GM23338 (cell line): ENCODE measurements around the gene TSC2. TPM values are rescaled to one million over a fixed set of nuclear protein-coding genes. Genes with fewer than 3 reads are reported as not detected.
A peak's percentile ranks its signal among the peaks of the same experiment; 100 is the strongest.

Experiments
- ATAC-seq: fragments of 200-7000 bp; cut with Tn5 transposase; 3 replicates; pipeline ENCODE4 v1.9.1; 2020
- DNase-seq: peaks from one replicate; pipeline ENCODE4 v3.0.0-alpha.2; 2015; ENCODE audit warnings: low spot score
- H2AFZ ChIP-seq: fragments of 200-600 bp; sonication (generic); 2 replicates; pipeline ENCODE4 v1.8.0; 2016; ENCODE audit warnings: antibody characterized with exemption, mild to moderate bottlenecking, moderate library complexity
- H3F3A ChIP-seq: fragments of 200-600 bp; sonication (generic); replicated peaks from 2 replicates; pipeline ENCODE4 v1.8.0; 2017; ENCODE audit warnings: antibody characterized with exemption, mixed run types, low read depth
- H3K27ac ChIP-seq: fragments of 200-600 bp; sonication (generic); 2 replicates; pipeline ENCODE4 v1.6.1; 2016; ENCODE audit warnings: low read depth
- H3K27me3 ChIP-seq: fragments of 200-600 bp; sonication (generic); 2 replicates; pipeline ENCODE4 v1.8.0; 2016; ENCODE audit warnings: mild to moderate bottlenecking, mixed run types, moderate library complexity; ENCODE audit not compliant: insufficient read depth
- H3K36me3 ChIP-seq: fragments of 200-600 bp; sonication (generic); 2 replicates; pipeline ENCODE4 v1.8.0; 2016; ENCODE audit warnings: mild to moderate bottlenecking; ENCODE audit not compliant: insufficient read depth
- H3K4me1 ChIP-seq: fragments of 200-600 bp; sonication (generic); 2 replicates; pipeline ENCODE4 v1.8.0; 2016; ENCODE audit warnings: mild to moderate bottlenecking, moderate library complexity; ENCODE audit not compliant: insufficient read depth
- H3K4me2 ChIP-seq: fragments of 200-600 bp; sonication (generic); 2 replicates; pipeline ENCODE4 v1.7.1; 2017; ENCODE audit warnings: mixed run types
- H3K4me3 ChIP-seq: fragments of 200-600 bp; sonication (generic); 2 replicates; pipeline ENCODE4 v1.6.1; 2016; ENCODE audit warnings: mixed run types
- H3K79me2 ChIP-seq: fragments of 200-600 bp; sonication (generic); replicated peaks from 2 replicates; pipeline ENCODE4 v1.8.0; 2017; ENCODE audit warnings: mild to moderate bottlenecking; ENCODE audit not compliant: insufficient read depth
- H3K9me2 ChIP-seq: fragments of 200-600 bp; sonication (generic); 2 replicates; pipeline ENCODE4 v1.8.0; 2017; ENCODE audit not compliant: insufficient read depth
- H4K20me1 ChIP-seq: fragments of 200-600 bp; sonication (generic); replicated peaks from 2 replicates; pipeline ENCODE4 v1.8.0; 2017; ENCODE audit warnings: mild to moderate bottlenecking; ENCODE audit not compliant: insufficient read depth
- H3K27ac Mint-ChIP-seq: 2 replicates; pipeline ENCODE4 v1.8.0; 2020; ENCODE audit warnings: inconsistent platforms, mild to moderate bottlenecking, moderate library complexity, mixed read lengths
- H3K27me3 Mint-ChIP-seq: 3 replicates; pipeline ENCODE4 v1.8.0; 2022; ENCODE audit warnings: low read depth, mild to moderate bottlenecking, moderate library complexity, mixed read lengths, inconsistent platforms; ENCODE audit not compliant: insufficient read depth, poor library complexity
- H3K36me3 Mint-ChIP-seq: 3 replicates; pipeline ENCODE4 v1.8.0; 2021; ENCODE audit warnings: low read depth, mild to moderate bottlenecking, inconsistent platforms, moderate library complexity, mixed read lengths
- H3K4me1 Mint-ChIP-seq: 3 replicates; pipeline ENCODE4 v1.8.0; 2020; ENCODE audit warnings: mild to moderate bottlenecking, inconsistent platforms, mixed read lengths
- H3K4me3 Mint-ChIP-seq: 3 replicates; pipeline ENCODE4 v1.8.0; 2021; ENCODE audit warnings: moderate library complexity, mild to moderate bottlenecking, inconsistent platforms, mixed read lengths
- H3K9me3 Mint-ChIP-seq: 3 replicates; pipeline ENCODE4 v1.8.0; 2020; ENCODE audit warnings: moderate library complexity, mild to moderate bottlenecking, inconsistent platforms, mixed read lengths
- CREB1 ChIP-seq: fragments of 250-450 bp; sonication (Bioruptor Pico); IDR thresholded peaks from 2 replicates; pipeline ENCODE4 v1.5.0; 2020; ENCODE audit warnings: low read depth, mild to moderate bottlenecking, moderate library complexity
- JUNB ChIP-seq: IDR thresholded peaks from one replicate; pipeline ENCODE4 v1.6.1; 2016; ENCODE audit warnings: antibody characterized with exemption; ENCODE audit not compliant: unreplicated experiment
- NANOG ChIP-seq: IDR thresholded peaks from 2 replicates; pipeline ENCODE4 v1.6.1; 2016; ENCODE audit warnings: antibody characterized with exemption, borderline replicate concordance
- POLR2AphosphoS5 ChIP-seq: IDR thresholded peaks from 2 replicates; pipeline ENCODE4 v1.6.1; 2016; ENCODE audit warnings: antibody characterized with exemption, low read depth
- STAT1 ChIP-seq: IDR thresholded peaks from one replicate; pipeline ENCODE4 v1.6.1; 2016; ENCODE audit warnings: antibody characterized with exemption; ENCODE audit not compliant: unreplicated experiment
- ZNF114 ChIP-seq: fragments of 250-450 bp; sonication (Bioruptor Pico); IDR thresholded peaks from 2 replicates; pipeline ENCODE4 v1.5.0; 2020; ENCODE audit warnings: mild to moderate bottlenecking, moderate library complexity
- ZNF331 ChIP-seq: fragments of 250-450 bp; sonication (Bioruptor Pico); IDR thresholded peaks from 2 replicates; pipeline ENCODE4 v1.5.0; 2020; ENCODE audit warnings: low read depth, mild to moderate bottlenecking, moderate library complexity
- polyA plus RNA-seq: library from polyadenylated mRNA; unstranded; fragments of >200 nt; fragmentation: Nextera tagmentation; extraction: Ambion mirVana; gene quantifications from 2 replicates; pipeline ENCODE4 v1.2.1, GENCODE V29; 2016
- total RNA-seq: library from RNA; depleted of rRNA; stranded (reverse); fragments of >200 nt; shearing (Covaris generic); gene quantifications from 2 replicates; pipeline ENCODE4 v1.2.3, GENCODE V29; 2014
- TF ChIP-seq, protein P1 (sequence below): fragments of 250-450 bp; sonication (Bioruptor Pico); IDR thresholded peaks from 2 replicates; pipeline ENCODE4 v1.5.0; 2020; ENCODE audit warnings: mild to moderate bottlenecking, moderate library complexity

TSC2 gene
- total and polyA plus RNA-seq, 2 experiments from 2014 or later = 40.5 to 93.0 TPM

- TF ChIP-seq, protein P1, sequence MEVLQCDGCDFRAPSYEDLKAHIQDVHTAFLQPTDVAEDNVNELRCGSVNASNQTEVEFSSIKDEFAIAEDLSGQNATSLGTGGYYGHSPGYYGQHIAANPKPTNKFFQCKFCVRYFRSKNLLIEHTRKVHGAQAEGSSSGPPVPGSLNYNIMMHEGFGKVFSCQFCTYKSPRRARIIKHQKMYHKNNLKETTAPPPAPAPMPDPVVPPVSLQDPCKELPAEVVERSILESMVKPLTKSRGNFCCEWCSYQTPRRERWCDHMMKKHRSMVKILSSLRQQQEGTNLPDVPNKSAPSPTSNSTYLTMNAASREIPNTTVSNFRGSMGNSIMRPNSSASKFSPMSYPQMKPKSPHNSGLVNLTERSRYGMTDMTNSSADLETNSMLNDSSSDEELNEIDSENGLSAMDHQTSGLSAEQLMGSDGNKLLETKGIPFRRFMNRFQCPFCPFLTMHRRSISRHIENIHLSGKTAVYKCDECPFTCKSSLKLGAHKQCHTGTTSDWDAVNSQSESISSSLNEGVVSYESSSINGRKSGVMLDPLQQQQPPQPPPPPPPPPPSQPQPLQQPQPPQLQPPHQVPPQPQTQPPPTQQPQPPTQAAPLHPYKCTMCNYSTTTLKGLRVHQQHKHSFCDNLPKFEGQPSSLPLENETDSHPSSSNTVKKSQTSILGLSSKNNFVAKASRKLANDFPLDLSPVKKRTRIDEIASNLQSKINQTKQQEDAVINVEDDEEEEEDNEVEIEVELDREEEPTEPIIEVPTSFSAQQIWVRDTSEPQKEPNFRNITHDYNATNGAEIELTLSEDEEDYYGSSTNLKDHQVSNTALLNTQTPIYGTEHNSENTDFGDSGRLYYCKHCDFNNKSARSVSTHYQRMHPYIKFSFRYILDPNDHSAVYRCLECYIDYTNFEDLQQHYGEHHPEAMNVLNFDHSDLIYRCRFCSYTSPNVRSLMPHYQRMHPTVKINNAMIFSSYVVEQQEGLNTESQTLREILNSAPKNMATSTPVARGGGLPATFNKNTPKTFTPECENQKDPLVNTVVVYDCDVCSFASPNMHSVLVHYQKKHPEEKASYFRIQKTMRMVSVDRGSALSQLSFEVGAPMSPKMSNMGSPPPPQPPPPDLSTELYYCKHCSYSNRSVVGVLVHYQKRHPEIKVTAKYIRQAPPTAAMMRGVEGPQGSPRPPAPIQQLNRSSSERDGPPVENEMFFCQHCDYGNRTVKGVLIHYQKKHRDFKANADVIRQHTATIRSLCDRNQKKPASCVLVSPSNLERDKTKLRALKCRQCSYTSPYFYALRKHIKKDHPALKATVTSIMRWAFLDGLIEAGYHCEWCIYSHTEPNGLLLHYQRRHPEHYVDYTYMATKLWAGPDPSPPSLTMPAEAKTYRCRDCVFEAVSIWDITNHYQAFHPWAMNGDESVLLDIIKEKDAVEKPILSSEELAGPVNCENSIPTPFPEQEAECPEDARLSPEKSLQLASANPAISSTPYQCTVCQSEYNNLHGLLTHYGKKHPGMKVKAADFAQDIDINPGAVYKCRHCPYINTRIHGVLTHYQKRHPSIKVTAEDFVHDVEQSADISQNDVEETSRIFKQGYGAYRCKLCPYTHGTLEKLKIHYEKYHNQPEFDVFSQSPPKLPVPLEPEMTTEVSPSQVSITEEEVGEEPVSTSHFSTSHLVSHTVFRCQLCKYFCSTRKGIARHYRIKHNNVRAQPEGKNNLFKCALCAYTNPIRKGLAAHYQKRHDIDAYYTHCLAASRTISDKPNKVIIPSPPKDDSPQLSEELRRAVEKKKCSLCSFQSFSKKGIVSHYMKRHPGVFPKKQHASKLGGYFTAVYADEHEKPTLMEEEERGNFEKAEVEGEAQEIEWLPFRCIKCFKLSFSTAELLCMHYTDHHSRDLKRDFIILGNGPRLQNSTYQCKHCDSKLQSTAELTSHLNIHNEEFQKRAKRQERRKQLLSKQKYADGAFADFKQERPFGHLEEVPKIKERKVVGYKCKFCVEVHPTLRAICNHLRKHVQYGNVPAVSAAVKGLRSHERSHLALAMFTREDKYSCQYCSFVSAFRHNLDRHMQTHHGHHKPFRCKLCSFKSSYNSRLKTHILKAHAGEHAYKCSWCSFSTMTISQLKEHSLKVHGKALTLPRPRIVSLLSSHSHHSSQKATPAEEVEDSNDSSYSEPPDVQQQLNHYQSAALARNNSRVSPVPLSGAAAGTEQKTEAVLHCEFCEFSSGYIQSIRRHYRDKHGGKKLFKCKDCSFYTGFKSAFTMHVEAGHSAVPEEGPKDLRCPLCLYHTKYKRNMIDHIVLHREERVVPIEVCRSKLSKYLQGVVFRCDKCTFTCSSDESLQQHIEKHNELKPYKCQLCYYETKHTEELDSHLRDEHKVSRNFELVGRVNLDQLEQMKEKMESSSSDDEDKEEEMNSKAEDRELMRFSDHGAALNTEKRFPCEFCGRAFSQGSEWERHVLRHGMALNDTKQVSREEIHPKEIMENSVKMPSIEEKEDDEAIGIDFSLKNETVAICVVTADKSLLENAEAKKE (CRISPR knock-in tag) = no peak
- TF ChIP-seq NANOG = no peak
- TF ChIP-seq ZNF331 (CRISPR knock-in tag) = no peak
- no peak for TF ChIP-seq ZNF114 (CRISPR knock-in tag)
- TF ChIP-seq POLR2AphosphoS5 = no peak
- no peak for TF ChIP-seq JUNB
- TF ChIP-seq STAT1 = no peak
- no peak for TF ChIP-seq CREB1
Observed at GRCh38 chr16:2078096-2078495, 30.3 kb downstream of the TSC2 start (continued).

DNA sequence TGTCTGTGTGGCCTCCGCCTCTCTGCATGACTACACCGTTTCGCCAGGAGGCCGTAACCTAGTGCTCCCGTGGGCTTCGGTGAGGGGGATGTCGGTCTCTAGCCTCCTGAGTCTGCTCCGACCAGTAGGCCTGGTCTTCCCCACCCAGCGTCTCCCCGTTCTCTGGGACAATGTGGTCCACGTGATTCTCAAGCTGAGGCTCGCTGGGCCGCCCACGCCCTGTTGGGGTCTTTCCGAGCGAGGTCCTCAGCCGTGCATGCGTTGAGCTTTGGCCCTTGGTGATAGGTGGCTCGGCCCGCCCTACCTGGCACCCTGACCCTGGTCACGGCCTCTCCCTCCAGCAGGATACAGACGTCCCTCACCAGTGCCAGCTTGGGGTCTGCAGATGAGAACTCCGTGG is 30.9 kb downstream of the TSC2 start:
- H3K27ac Mint-ChIP-seq = no peak overlapping the region
- H3K4me2 ChIP-seq = no peak overlapping the region
- no peaks in the 10 kb centered on the region for H4K20me1 ChIP-seq
- H3F3A ChIP-seq = no peaks in the 10 kb centered on the region
- H3K36me3 Mint-ChIP-seq = peaks cover 12% of the 10 kb centered on the region
- no peak overlapping the region for H3K4me3 Mint-ChIP-seq
- 0 out of 2 replicates have a peak overlapping the region, but pooled peaks have one; percentile 9 for H3K27ac ChIP-seq
- no peak for DNase-seq
- H3K4me3 ChIP-seq = no peak overlapping the region
- H3K27me3 ChIP-seq = no peaks in the 10 kb centered on the region
- H3K4me1 Mint-ChIP-seq = no peaks in the 10 kb centered on the region
- H3K79me2 ChIP-seq = no peaks in the 10 kb centered on the region
- ATAC-seq = no peak
- no peaks in the 10 kb centered on the region for H3K9me2 ChIP-seq
- TF ChIP-seq ZNF331 (CRISPR knock-in tag) (no peak), CREB1 (no peak), STAT1 (no peak)
- TF ChIP-seq, protein P1 (CRISPR knock-in tag) = no peak
- peaks cover 4% of the 10 kb centered on the region for H3K27me3 Mint-ChIP-seq
- no peaks in the 10 kb centered on the region for H3K36me3 ChIP-seq
- no peaks in the 10 kb centered on the region for H3K4me1 ChIP-seq
- H3K9me3 Mint-ChIP-seq = no peaks in the 10 kb centered on the region
- no peak overlapping the region for H2AFZ ChIP-seq
